Gastroesophageal sphincter (tissue), 4 donors: ENCODE data around the gene DEPDC1. TPM values are rescaled to one million over a fixed set of nuclear protein-coding genes. Genes with fewer than 3 reads are reported as not detected.

Experiments
- ATAC-seq: fragments of 150-250 bp; one replicate; pipeline ENCODE4 v1.9.1; 2016; ENCODE audit warnings: mild to moderate bottlenecking, moderate library complexity
- H3K27ac ChIP-seq, 4 donors: fragments of 200-600 bp; sonication (generic) in 3 of 4; 1 replicate in 3 of 4; 2 replicates in 1 of 4; pipeline ENCODE4 v1.5.1; 2016 to 2019
- H3K27me3 ChIP-seq: fragments of 200-600 bp; sonication (generic); one replicate; pipeline ENCODE4 v1.5.1; 2019
- H3K36me3 ChIP-seq, 2 donors: fragments of 200-600 bp; sonication (generic); one replicate each; pipeline ENCODE4 v1.5.1; 2019; ENCODE audit warnings: control low read depth in 1 of 2
- H3K4me1 ChIP-seq, 3 donors: fragments of 200-600 bp; sonication (generic); 1 replicate in 2 of 3; 2 replicates in 1 of 3; pipeline ENCODE4 v1.5.1; 2016 to 2019; ENCODE audit warnings: control low read depth in 2 of 3
- H3K4me3 ChIP-seq, 2 donors: fragments of 200-600 bp; sonication (generic); one replicate each; pipeline ENCODE4 v1.5.1; 2019; ENCODE audit warnings: mild to moderate bottlenecking in 1 of 2, moderate library complexity in 1 of 2
- H3K9me3 ChIP-seq, 3 donors: fragments of 200-600 bp; sonication (generic); one replicate each; pipeline ENCODE4 v1.5.1; 2017 to 2019; ENCODE audit warnings: control low read depth in 2 of 3
- EP300 ChIP-seq: sonication (generic); formaldehyde crosslinking; IDR thresholded peaks from one replicate; pipeline ENCODE4 v1.6.1; 2017; ENCODE audit warnings: antibody characterized with exemption, mild to moderate bottlenecking
- POLR2A ChIP-seq, 2 donors: fragments of 450-650 bp; IDR thresholded peaks; one replicate each; pipeline ENCODE4 v1.6.1; 2017; ENCODE audit warnings: antibody characterized with exemption in 2 of 2, mild to moderate bottlenecking in 2 of 2, moderate library complexity in 1 of 2
- POLR2AphosphoS5 ChIP-seq: sonication (generic); formaldehyde crosslinking; IDR thresholded peaks from one replicate; pipeline ENCODE4 v1.6.1; 2017; ENCODE audit warnings: antibody characterized with exemption
- WGBS, 2 donors: methylation state at CpG; one replicate each; pipeline ENCODE4 v1.1.5; 2018; ENCODE audit warnings: low coverage in 1 of 2; 5-methylcytosine and 5-hydroxymethylcytosine counted together
- total RNA-seq, 4 donors: library from RNA; depleted of rRNA; stranded (reverse); fragments of >200 nt; gene quantifications; one replicate each; pipeline ENCODE4 v1.1.0, GENCODE V29; 2016
- TF ChIP-seq, protein P1 (sequence below), 4 experiments: fragments of 200-600 bp in 2 of 4; fragments of 450-650 bp in 2 of 4; sonication (generic) in 1 of 4; IDR thresholded peaks; one replicate each; pipeline ENCODE4 v1.5.1; 2017 to 2019; ENCODE audit warnings: antibody characterized with exemption in 4 of 4, mild to moderate bottlenecking in 2 of 4, moderate library complexity in 2 of 4

DEPDC1 gene
- total RNA-seq, 4 donors from 2014 or later: 0.25 TPM; not detected in 3

DNA sequence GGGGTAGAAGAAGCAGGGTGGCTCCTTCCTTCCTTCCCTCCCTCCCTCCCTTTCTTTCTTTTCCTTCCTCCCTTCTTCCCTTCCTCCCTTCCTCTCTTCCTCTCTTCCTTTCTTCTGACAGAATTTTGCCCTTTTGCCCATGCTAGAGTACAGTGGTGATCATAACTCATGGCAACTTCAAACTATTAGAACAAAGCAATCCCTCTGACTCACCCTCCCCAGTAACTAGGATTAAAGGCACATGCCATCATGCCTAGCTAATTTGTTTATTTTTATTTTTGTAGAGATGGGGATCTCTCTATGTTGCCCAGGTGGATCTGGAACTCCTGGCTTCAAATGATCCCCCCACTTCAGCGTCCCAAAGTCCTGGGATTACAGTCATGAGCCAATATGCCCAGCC, 37.1 kb downstream of the DEPDC1 start:
- no peaks in the 10 kb centered on the region for H3K4me1 ChIP-seq
- no peaks in the 10 kb centered on the region for H3K36me3 ChIP-seq
- no peak overlapping the region for H3K27ac ChIP-seq
- no peaks in the 10 kb centered on the region for H3K27me3 ChIP-seq
- TF ChIP-seq EP300 (no peak), POLR2A (IDR thresholded peaks at IDR 0.05) (no peak), POLR2AphosphoS5 (no peak)
- TF ChIP-seq, protein P1, sequence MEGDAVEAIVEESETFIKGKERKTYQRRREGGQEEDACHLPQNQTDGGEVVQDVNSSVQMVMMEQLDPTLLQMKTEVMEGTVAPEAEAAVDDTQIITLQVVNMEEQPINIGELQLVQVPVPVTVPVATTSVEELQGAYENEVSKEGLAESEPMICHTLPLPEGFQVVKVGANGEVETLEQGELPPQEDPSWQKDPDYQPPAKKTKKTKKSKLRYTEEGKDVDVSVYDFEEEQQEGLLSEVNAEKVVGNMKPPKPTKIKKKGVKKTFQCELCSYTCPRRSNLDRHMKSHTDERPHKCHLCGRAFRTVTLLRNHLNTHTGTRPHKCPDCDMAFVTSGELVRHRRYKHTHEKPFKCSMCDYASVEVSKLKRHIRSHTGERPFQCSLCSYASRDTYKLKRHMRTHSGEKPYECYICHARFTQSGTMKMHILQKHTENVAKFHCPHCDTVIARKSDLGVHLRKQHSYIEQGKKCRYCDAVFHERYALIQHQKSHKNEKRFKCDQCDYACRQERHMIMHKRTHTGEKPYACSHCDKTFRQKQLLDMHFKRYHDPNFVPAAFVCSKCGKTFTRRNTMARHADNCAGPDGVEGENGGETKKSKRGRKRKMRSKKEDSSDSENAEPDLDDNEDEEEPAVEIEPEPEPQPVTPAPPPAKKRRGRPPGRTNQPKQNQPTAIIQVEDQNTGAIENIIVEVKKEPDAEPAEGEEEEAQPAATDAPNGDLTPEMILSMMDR (IDR thresholded peaks at IDR 0.05): no peak
- WGBS, 2 donors: 90 to 100% methylated on average over 1 of the region's 1 CpG
- no peak overlapping the region for H3K4me3 ChIP-seq
- no peak for ATAC-seq
- H3K9me3 ChIP-seq: peaks cover 0 to 15% (median 0%) of the 10 kb centered on the region in 3 donors

DNA sequence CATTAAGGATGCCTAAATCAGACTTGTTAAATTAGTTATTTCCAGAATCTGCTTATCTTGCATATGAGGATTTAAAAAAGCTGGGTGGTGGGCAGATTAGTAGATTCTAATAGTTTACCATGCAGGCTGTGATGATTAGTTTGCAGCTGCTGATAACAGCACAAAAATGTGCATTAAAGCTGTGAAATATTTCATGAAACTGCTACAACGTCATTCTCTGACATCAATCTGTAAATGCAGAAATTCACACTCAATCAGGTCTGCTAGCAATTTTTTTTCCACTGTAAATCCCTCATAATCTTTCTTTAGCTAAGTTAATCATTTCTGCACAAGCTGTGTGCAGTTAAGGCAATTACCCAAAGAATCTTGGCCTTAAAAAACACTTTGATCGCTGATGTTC, 37.8 kb downstream of the DEPDC1 start:
- no peak for ATAC-seq
- no peaks in the 10 kb centered on the region for H3K27me3 ChIP-seq
- no peak overlapping the region for H3K4me3 ChIP-seq
- H3K4me1 ChIP-seq: no peaks in the 10 kb centered on the region
- H3K27ac ChIP-seq: no peak overlapping the region
- H3K36me3 ChIP-seq: no peaks in the 10 kb centered on the region
- H3K9me3 ChIP-seq: peaks cover 0 to 10% (median 0%) of the 10 kb centered on the region in 3 donors
- TF ChIP-seq POLR2A (IDR thresholded peaks at IDR 0.05) (no peak), EP300 (no peak), POLR2AphosphoS5 (no peak)
- TF ChIP-seq, protein P1 (IDR thresholded peaks at IDR 0.05): no peak
- WGBS, 2 donors: 75 to 86% methylated on average over 2 of the region's 2 CpGs

DNA sequence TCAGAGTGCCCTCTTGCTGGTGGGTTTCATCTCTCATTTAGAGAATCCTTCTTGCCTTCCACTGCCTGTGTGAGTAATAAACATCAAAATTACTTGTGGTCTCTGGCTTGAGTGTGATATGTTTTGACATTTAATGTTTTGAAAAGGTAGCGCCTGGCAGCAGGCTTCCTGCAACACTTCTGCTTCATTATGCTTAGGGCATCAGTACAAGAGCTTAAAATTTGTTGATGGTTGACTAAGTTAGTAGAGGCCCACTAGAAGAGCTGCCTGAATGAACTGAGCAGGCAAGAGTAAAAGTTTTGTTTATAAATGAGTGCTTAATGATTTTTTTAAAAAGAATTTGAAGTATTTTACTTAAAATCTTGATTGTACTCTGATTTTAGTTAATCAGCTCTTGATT, 40.7 kb downstream of the DEPDC1 start:
- WGBS, 2 donors: 71 to 78% methylated on average over 1 of the region's 1 CpG
- H3K27me3 ChIP-seq: no peaks in the 10 kb centered on the region

DNA sequence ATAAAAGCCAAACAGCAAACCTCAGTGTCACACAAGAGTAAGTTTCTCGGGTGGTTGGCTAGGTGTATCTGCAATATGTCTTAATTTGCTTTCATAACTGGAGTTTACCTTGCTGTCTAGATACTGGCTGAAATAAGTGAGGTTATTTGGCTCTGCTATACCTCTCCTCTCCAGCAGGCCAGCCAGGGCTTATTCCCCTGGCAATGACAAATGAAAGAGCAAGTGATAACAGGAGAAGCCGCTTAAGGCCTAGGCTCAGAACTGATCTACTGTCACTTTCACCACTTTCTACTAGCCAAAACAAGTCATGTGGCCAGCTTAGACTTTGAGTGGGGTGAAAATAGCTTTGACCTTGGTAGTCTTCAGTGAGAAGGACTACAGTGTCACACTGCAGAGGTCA, 42.3 kb downstream of the DEPDC1 start:
- H3K4me3 ChIP-seq: no peak overlapping the region
- no peaks in the 10 kb centered on the region for H3K27me3 ChIP-seq
- no peaks in the 10 kb centered on the region for H3K9me3 ChIP-seq
- H3K4me1 ChIP-seq: no peaks in the 10 kb centered on the region
- ATAC-seq: no peak
- WGBS, 2 donors: 59 to 100% methylated on average over 1 of the region's 2 CpGs
- TF ChIP-seq, protein P1 (IDR thresholded peaks at IDR 0.05): no peak
- TF ChIP-seq EP300 (no peak), POLR2A (IDR thresholded peaks at IDR 0.05) (no peak), POLR2AphosphoS5 (no peak)
- no peaks in the 10 kb centered on the region for H3K36me3 ChIP-seq
- no peak overlapping the region for H3K27ac ChIP-seq

More for the DNA sequence above, 40.7 kb downstream of the DEPDC1 start:
- H3K9me3 ChIP-seq: no peaks in the 10 kb centered on the region
- H3K36me3 ChIP-seq: no peaks in the 10 kb centered on the region
- no peak overlapping the region for H3K4me3 ChIP-seq
- TF ChIP-seq EP300 (no peak), POLR2AphosphoS5 (no peak), POLR2A (IDR thresholded peaks at IDR 0.05) (no peak)
- TF ChIP-seq, protein P1 (IDR thresholded peaks at IDR 0.05): no peak
- no peaks in the 10 kb centered on the region for H3K4me1 ChIP-seq
- H3K27ac ChIP-seq: no peak overlapping the region
- no peak for ATAC-seq

DNA sequence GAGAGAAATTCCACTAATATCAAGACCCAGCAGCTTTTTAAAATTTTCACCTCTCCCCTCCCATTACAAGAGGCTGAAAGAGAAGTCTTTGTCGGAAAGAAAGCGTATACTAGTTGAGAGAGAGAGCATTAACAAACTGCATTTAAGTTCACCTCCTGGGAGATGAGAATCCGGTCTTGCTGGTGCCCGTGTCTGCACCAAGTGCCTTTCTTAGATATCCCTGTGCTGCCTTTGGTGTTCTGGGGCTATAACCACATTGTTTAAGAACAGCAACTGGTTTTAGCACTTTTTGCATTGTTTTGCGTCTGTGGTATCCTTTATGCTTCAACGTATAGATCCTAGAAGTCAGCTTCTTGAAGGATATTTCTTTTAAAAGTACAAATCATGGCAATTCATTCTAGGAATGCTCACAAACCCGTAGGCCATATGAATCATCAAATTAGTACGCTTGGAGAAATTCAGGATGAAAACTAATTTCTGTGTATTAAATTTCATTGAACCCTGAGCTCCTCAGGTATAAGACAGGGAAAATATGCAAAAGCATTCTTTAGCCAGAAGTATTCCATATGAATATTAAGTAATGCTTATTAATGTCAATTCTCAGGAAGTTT, 43.7 kb downstream of the DEPDC1 start:
- H3K4me3 ChIP-seq: no peak overlapping the region
- no peak overlapping the region for H3K27ac ChIP-seq
- 90 to 94% methylated on average over 4 to 8 of the region's 8 CpGs for WGBS, 2 donors
- H3K27me3 ChIP-seq: no peaks in the 10 kb centered on the region
- no peaks in the 10 kb centered on the region for H3K4me1 ChIP-seq
- H3K9me3 ChIP-seq: no peaks in the 10 kb centered on the region
- no peaks in the 10 kb centered on the region for H3K36me3 ChIP-seq
- ATAC-seq: no peak
- TF ChIP-seq, protein P1 (IDR thresholded peaks at IDR 0.05): no peak
- TF ChIP-seq EP300: no peak
- TF ChIP-seq POLR2A (IDR thresholded peaks at IDR 0.05): no peak
- TF ChIP-seq POLR2AphosphoS5: no peak
